GM23338 (cell line): ENCODE measurements around the gene CSF3. TPM values are rescaled to one million over a fixed set of nuclear protein-coding genes. Genes with fewer than 3 reads are reported as not detected.

Source experiments
- ATAC-seq: fragments of 200-7000 bp; cut with Tn5 transposase; 3 replicates; pipeline ENCODE4 v1.9.1; 2020
- DNase-seq: peaks from one replicate; pipeline ENCODE4 v3.0.0-alpha.2; 2015; ENCODE audit warnings: low spot score
- H2AFZ ChIP-seq: fragments of 200-600 bp; sonication (generic); 2 replicates; pipeline ENCODE4 v1.8.0; 2016; ENCODE audit warnings: antibody characterized with exemption, mild to moderate bottlenecking, moderate library complexity
- H3F3A ChIP-seq: fragments of 200-600 bp; sonication (generic); replicated peaks from 2 replicates; pipeline ENCODE4 v1.8.0; 2017; ENCODE audit warnings: antibody characterized with exemption, mixed run types, low read depth
- H3K27ac ChIP-seq: fragments of 200-600 bp; sonication (generic); 2 replicates; pipeline ENCODE4 v1.6.1; 2016; ENCODE audit warnings: low read depth
- H3K27me3 ChIP-seq: fragments of 200-600 bp; sonication (generic); 2 replicates; pipeline ENCODE4 v1.8.0; 2016; ENCODE audit warnings: mild to moderate bottlenecking, mixed run types, moderate library complexity; ENCODE audit not compliant: insufficient read depth
- H3K36me3 ChIP-seq: fragments of 200-600 bp; sonication (generic); 2 replicates; pipeline ENCODE4 v1.8.0; 2016; ENCODE audit warnings: mild to moderate bottlenecking; ENCODE audit not compliant: insufficient read depth
- H3K4me1 ChIP-seq: fragments of 200-600 bp; sonication (generic); 2 replicates; pipeline ENCODE4 v1.8.0; 2016; ENCODE audit warnings: mild to moderate bottlenecking, moderate library complexity; ENCODE audit not compliant: insufficient read depth
- H3K4me2 ChIP-seq: fragments of 200-600 bp; sonication (generic); 2 replicates; pipeline ENCODE4 v1.7.1; 2017; ENCODE audit warnings: mixed run types
- H3K4me3 ChIP-seq: fragments of 200-600 bp; sonication (generic); 2 replicates; pipeline ENCODE4 v1.6.1; 2016; ENCODE audit warnings: mixed run types
- H3K79me2 ChIP-seq: fragments of 200-600 bp; sonication (generic); replicated peaks from 2 replicates; pipeline ENCODE4 v1.8.0; 2017; ENCODE audit warnings: mild to moderate bottlenecking; ENCODE audit not compliant: insufficient read depth
- H3K9me2 ChIP-seq: fragments of 200-600 bp; sonication (generic); 2 replicates; pipeline ENCODE4 v1.8.0; 2017; ENCODE audit not compliant: insufficient read depth
- H4K20me1 ChIP-seq: fragments of 200-600 bp; sonication (generic); replicated peaks from 2 replicates; pipeline ENCODE4 v1.8.0; 2017; ENCODE audit warnings: mild to moderate bottlenecking; ENCODE audit not compliant: insufficient read depth
- H3K27ac Mint-ChIP-seq: 2 replicates; pipeline ENCODE4 v1.8.0; 2020; ENCODE audit warnings: inconsistent platforms, mild to moderate bottlenecking, moderate library complexity, mixed read lengths
- H3K27me3 Mint-ChIP-seq: 3 replicates; pipeline ENCODE4 v1.8.0; 2022; ENCODE audit warnings: low read depth, mild to moderate bottlenecking, moderate library complexity, mixed read lengths, inconsistent platforms; ENCODE audit not compliant: insufficient read depth, poor library complexity
- H3K36me3 Mint-ChIP-seq: 3 replicates; pipeline ENCODE4 v1.8.0; 2021; ENCODE audit warnings: low read depth, mild to moderate bottlenecking, inconsistent platforms, moderate library complexity, mixed read lengths
- H3K4me1 Mint-ChIP-seq: 3 replicates; pipeline ENCODE4 v1.8.0; 2020; ENCODE audit warnings: mild to moderate bottlenecking, inconsistent platforms, mixed read lengths
- H3K4me3 Mint-ChIP-seq: 3 replicates; pipeline ENCODE4 v1.8.0; 2021; ENCODE audit warnings: moderate library complexity, mild to moderate bottlenecking, inconsistent platforms, mixed read lengths
- H3K9me3 Mint-ChIP-seq: 3 replicates; pipeline ENCODE4 v1.8.0; 2020; ENCODE audit warnings: moderate library complexity, mild to moderate bottlenecking, inconsistent platforms, mixed read lengths
- CREB1 ChIP-seq: fragments of 250-450 bp; sonication (Bioruptor Pico); IDR thresholded peaks from 2 replicates; pipeline ENCODE4 v1.5.0; 2020; ENCODE audit warnings: low read depth, mild to moderate bottlenecking, moderate library complexity
- CTCF ChIP-seq, 2 experiments: fragments of 200-600 bp in 1 of 2; sonication (generic) in 1 of 2; conservative IDR thresholded peaks; 2 replicates each; pipeline versions ENCODE4 v1.5.1 to v1.6.1; 2016 to 2017; ENCODE audit warnings: antibody characterized with exemption in 2 of 2, low read depth in 2 of 2, mild to moderate bottlenecking in 2 of 2, moderate library complexity in 1 of 2
- ETS1 ChIP-seq: IDR thresholded peaks from 2 replicates; pipeline ENCODE4 v1.6.1; 2016; ENCODE audit warnings: antibody characterized with exemption
- EZH2 ChIP-seq: fragments of 200-600 bp; sonication (generic); IDR thresholded peaks from one replicate; pipeline ENCODE4 v1.8.0; 2017; ENCODE audit warnings: antibody characterized with exemption, mild to moderate bottlenecking, low read depth; ENCODE audit not compliant: unreplicated experiment
- EZH2phosphoT487 ChIP-seq: fragments of 200-600 bp; sonication (generic); IDR thresholded peaks from one replicate; pipeline ENCODE4 v1.8.1; 2018; ENCODE audit warnings: antibody characterized with exemption; ENCODE audit not compliant: unreplicated experiment
- JUNB ChIP-seq: IDR thresholded peaks from one replicate; pipeline ENCODE4 v1.6.1; 2016; ENCODE audit warnings: antibody characterized with exemption; ENCODE audit not compliant: unreplicated experiment
- NANOG ChIP-seq: IDR thresholded peaks from 2 replicates; pipeline ENCODE4 v1.6.1; 2016; ENCODE audit warnings: antibody characterized with exemption, borderline replicate concordance
- POLR2AphosphoS5 ChIP-seq: IDR thresholded peaks from 2 replicates; pipeline ENCODE4 v1.6.1; 2016; ENCODE audit warnings: antibody characterized with exemption, low read depth
- REST ChIP-seq: IDR thresholded peaks from one replicate; pipeline ENCODE4 v1.6.1; 2018; ENCODE audit warnings: antibody characterized with exemption; ENCODE audit not compliant: unreplicated experiment
- STAT1 ChIP-seq: IDR thresholded peaks from one replicate; pipeline ENCODE4 v1.6.1; 2016; ENCODE audit warnings: antibody characterized with exemption; ENCODE audit not compliant: unreplicated experiment
- ZNF114 ChIP-seq: fragments of 250-450 bp; sonication (Bioruptor Pico); IDR thresholded peaks from 2 replicates; pipeline ENCODE4 v1.5.0; 2020; ENCODE audit warnings: mild to moderate bottlenecking, moderate library complexity
- ZNF331 ChIP-seq: fragments of 250-450 bp; sonication (Bioruptor Pico); IDR thresholded peaks from 2 replicates; pipeline ENCODE4 v1.5.0; 2020; ENCODE audit warnings: low read depth, mild to moderate bottlenecking, moderate library complexity
- ZNF462 ChIP-seq: fragments of 250-450 bp; sonication (Bioruptor Pico); IDR thresholded peaks from 2 replicates; pipeline ENCODE4 v1.5.0; 2020; ENCODE audit warnings: mild to moderate bottlenecking, moderate library complexity
- polyA plus RNA-seq: library from polyadenylated mRNA; unstranded; fragments of >200 nt; fragmentation: Nextera tagmentation; extraction: Ambion mirVana; gene quantifications from 2 replicates; pipeline ENCODE4 v1.2.1, GENCODE V29; 2016
- total RNA-seq: library from RNA; depleted of rRNA; stranded (reverse); fragments of >200 nt; shearing (Covaris generic); gene quantifications from 2 replicates; pipeline ENCODE4 v1.2.3, GENCODE V29; 2014

CSF3 gene
- total and polyA plus RNA-seq, 2 experiments from 2014 or later = not detected

GRCh38 chr17:40056379-40057015 lies 41.3 kb downstream of the CSF3 start:
- Histone ChIP-seq H3K4me1 (peaks cover 18% of the 10 kb centered on the region), H3K27me3 (no peaks in the 10 kb centered on the region), H3K79me2 (peaks cover 9% of the 10 kb centered on the region), H2AFZ (peak overlapping the region; percentile 43; the same call in 1 of the 2 replicates), H3K36me3 (peaks cover 4% of the 10 kb centered on the region; the same call in 1 of the 2 replicates), H3K27ac (no peak overlapping the region), H3K4me3 (no peak overlapping the region), H3K9me2 (no peaks in the 10 kb centered on the region), H3F3A (peaks cover 5% of the 10 kb centered on the region; the same call in 1 of the 2 replicates), H3K4me2 (no peak overlapping the region), H4K20me1 (no peaks in the 10 kb centered on the region; the same call in 1 of the 2 replicates)
- H3K36me3 Mint-ChIP-seq = peaks cover 17% of the 10 kb centered on the region; the same call in 2 of the 3 replicates
- no peak overlapping the region for H3K27ac Mint-ChIP-seq
- ATAC-seq (no peak), DNase-seq (no peak)
- H3K27me3 Mint-ChIP-seq = peaks cover 25% of the 10 kb centered on the region
- H3K4me1 Mint-ChIP-seq = peaks cover 29% of the 10 kb centered on the region
- TF ChIP-seq NANOG = no peak
- no peak for TF ChIP-seq EZH2phosphoT487
- TF ChIP-seq CTCF (conservative IDR thresholded peaks at IDR 0.05; ENCODE audit: low read depth in 2 of 2) = no peak
- TF ChIP-seq STAT1 = no peak
- no peak for TF ChIP-seq EZH2
- TF ChIP-seq POLR2AphosphoS5 = no peak
- no peak for TF ChIP-seq ZNF462 (CRISPR knock-in tag)
- no peak for TF ChIP-seq JUNB
- no peak for TF ChIP-seq CREB1 (CRISPR knock-in tag)
- TF ChIP-seq ZNF114 (CRISPR knock-in tag) = no peak
- no peak for TF ChIP-seq ETS1
- TF ChIP-seq REST = no peak
- TF ChIP-seq ZNF331 (CRISPR knock-in tag) = no peak
- no peaks in the 10 kb centered on the region for H3K9me3 Mint-ChIP-seq
- H3K4me3 Mint-ChIP-seq = no peak overlapping the region; the same call in 2 of the 3 replicates
